ENCODE results near the gene CRTC3.

Gene CRTC3

GRCh38 chr15:90597577-90597976, 67.9 kb downstream of the CRTC3 start:
- no peak for DNase-seq

GRCh38 chr15:90598031-90598577, 68.4 kb downstream of the CRTC3 start:
- no peak for DNase-seq

GRCh38 chr15:90598679-90599078, 69.0 kb downstream of the CRTC3 start:
- DNase-seq = no peak

GRCh38 chr15:90599116-90599515, 69.4 kb downstream of the CRTC3 start:
- DNase-seq = no peak

GRCh38 chr15:90599644-90600043, 69.9 kb downstream of the CRTC3 start:
- DNase-seq = no peak

GRCh38 chr15:90600954-90601353, 71.2 kb downstream of the CRTC3 start:
- no peak for DNase-seq

- no peak for DNase-seq
These were observed 74.2 kb downstream of the CRTC3 start for GRCh38 chr15:90603893-90604292.

GRCh38 chr15:90606641-90607040, 76.9 kb downstream of the CRTC3 start:
- no peak for DNase-seq

GRCh38 chr15:90607361-90607760, 77.6 kb downstream of the CRTC3 start:
- no peak for DNase-seq

- DNase-seq = no peak
These were observed 79.8 kb downstream of the CRTC3 start for GRCh38 chr15:90609242-90610180.

- no peak for DNase-seq
These were observed 80.5 kb downstream of the CRTC3 start for GRCh38 chr15:90610190-90610589.

- DNase-seq = no peak
These were observed 81.4 kb downstream of the CRTC3 start for GRCh38 chr15:90611157-90611556.

GRCh38 chr15:90617171-90617570, 87.4 kb downstream of the CRTC3 start:
- DNase-seq = no peak

GRCh38 chr15:90617668-90618097, 88.0 kb downstream of the CRTC3 start:
- no peak for DNase-seq

GRCh38 chr15:90618330-90619125, 88.8 kb downstream of the CRTC3 start:
- DNase-seq = no peak

- no peak for DNase-seq
These were observed 89.7 kb downstream of the CRTC3 start for GRCh38 chr15:90619468-90619867.

GRCh38 chr15:90619939-90620338, 90.2 kb downstream of the CRTC3 start:
- DNase-seq = no peak

- no peak for DNase-seq
These were observed 90.8 kb downstream of the CRTC3 start for GRCh38 chr15:90620379-90621067.

- DNase-seq = no peak
These were observed 94.1 kb downstream of the CRTC3 start for GRCh38 chr15:90623854-90624253.

GRCh38 chr15:90624278-90624981, 94.7 kb downstream of the CRTC3 start:
- no peak for DNase-seq

- DNase-seq = no peak
These were observed 95.3 kb downstream of the CRTC3 start for GRCh38 chr15:90625037-90625436.

GRCh38 chr15:90629217-90629616, 99.5 kb downstream of the CRTC3 start:
- no peak for DNase-seq
